22Rv1 (cell line): ENCODE measurements around the gene BCAT1.

Experiments used
- ZFX ChIP-seq: fragments of 450-650 bp; IDR thresholded peaks from 2 replicates; pipeline ENCODE4 v1.6.1; 2017; ENCODE audit warnings: antibody characterized with exemption, borderline replicate concordance
- TF ChIP-seq, protein P1 (sequence below): fragments of 450-650 bp; IDR thresholded peaks from 2 replicates; pipeline ENCODE4 v1.5.1; 2017; ENCODE audit warnings: mild to moderate bottlenecking

DNA sequence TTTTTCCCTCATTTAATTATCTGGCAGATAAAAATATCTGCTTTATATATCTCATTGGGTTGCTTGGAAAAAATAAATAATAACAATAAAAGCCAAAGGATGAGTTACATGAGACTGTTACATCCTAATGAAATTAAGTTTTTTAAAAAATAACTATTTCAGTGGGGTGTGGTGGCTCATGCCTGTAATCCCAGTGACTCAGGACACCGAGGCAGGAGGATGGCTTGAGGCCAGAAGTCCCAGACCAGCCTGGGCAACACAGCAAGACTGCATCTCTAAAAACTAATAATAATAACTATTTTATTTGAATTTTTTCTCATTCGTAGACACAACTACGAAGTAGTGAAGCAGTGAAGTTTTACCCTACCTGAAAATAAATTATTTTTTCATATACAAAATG is 103.3 kb downstream of the BCAT1 start:
- TF ChIP-seq, protein P1, sequence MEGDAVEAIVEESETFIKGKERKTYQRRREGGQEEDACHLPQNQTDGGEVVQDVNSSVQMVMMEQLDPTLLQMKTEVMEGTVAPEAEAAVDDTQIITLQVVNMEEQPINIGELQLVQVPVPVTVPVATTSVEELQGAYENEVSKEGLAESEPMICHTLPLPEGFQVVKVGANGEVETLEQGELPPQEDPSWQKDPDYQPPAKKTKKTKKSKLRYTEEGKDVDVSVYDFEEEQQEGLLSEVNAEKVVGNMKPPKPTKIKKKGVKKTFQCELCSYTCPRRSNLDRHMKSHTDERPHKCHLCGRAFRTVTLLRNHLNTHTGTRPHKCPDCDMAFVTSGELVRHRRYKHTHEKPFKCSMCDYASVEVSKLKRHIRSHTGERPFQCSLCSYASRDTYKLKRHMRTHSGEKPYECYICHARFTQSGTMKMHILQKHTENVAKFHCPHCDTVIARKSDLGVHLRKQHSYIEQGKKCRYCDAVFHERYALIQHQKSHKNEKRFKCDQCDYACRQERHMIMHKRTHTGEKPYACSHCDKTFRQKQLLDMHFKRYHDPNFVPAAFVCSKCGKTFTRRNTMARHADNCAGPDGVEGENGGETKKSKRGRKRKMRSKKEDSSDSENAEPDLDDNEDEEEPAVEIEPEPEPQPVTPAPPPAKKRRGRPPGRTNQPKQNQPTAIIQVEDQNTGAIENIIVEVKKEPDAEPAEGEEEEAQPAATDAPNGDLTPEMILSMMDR, result no peak
- no peak for TF ChIP-seq ZFX
